Activated gamma-delta T cell treated with anti-CD3 and anti-CD28 coated beads, Interleukin-2, amount 50 U/mL, for 16 hours (primary cell): Measurements from ENCODE around the gene HOXB2.

ENCODE experiments used
- DNase-seq: peaks from one replicate; pipeline ENCODE4 v3.0.0-alpha.2; 2020; ENCODE audit warnings: low read depth

The HOXB2 gene

DNA sequence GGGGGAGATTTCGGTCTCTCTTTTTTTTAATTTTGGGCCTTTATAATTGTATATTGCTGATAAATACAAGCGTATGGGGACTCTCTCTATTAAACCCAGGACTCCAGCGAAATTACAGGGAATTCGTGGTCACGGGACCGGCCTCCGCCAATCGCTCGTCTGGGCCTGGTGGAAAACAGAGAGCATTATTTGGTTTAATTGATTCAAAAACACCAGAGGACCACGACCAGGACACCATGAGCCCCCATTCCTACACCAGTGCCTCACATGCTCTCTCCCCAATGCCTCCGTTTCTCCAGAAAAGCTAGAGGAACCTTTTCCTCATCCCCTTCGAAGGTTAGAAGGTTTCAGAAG lies at the start of gene HOXB2:
Gene HOXB2 (minus strand): TSS at position 88 of the 354 bp plus-strand sequence. CDS start 198 bp downstream, outside the sequence.
- DNase-seq = no peak

DNA sequence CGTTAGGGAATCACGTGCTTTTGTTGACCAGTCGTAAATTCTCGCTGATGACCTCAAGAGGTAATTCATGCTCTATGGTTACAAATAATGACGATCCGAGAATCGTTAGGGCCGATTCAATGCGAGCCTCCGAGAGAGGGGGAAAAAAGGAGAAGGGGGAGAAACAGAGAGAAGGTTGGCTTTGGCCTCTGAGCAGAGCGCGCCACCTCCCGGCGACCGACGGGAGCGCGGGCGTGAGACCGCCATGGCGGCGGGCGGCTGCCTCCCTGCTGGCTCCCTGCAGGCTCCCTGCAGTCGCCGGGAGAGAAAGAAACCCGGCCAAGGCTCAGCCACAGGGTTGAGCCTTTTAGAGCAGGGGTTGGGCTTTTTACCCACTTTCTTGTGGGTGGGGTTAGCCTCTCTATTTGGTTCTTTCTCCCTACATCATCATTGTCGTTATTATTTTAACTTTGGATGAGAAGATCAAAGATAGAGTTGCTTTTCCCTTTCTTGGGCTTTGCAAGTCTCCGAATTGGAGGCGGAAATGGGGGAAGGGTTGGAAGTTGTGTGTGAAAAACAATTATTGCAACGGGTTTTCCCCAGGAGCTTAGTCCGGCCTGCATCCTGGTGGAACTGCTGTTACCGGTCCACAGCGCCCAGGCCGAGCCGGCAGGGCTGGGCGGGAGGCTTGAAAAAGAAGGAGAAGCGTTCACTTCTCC lies 49.1 kb upstream of the HOXB2 start:
- DNase-seq = peak; percentile 74

GRCh38 chr17:48593126-48593829 lies 48.4 kb upstream of the HOXB2 start, which contains the start of gene HOXB5:
HOXB5 (minus strand) TSS chr17:48593779; CDS start chr17:48593682, 97 bp downstream.
- no peak for DNase-seq

GRCh38 chr17:48592577-48592976 lies 47.7 kb upstream of the HOXB2 start:
- DNase-seq = no peak

DNA sequence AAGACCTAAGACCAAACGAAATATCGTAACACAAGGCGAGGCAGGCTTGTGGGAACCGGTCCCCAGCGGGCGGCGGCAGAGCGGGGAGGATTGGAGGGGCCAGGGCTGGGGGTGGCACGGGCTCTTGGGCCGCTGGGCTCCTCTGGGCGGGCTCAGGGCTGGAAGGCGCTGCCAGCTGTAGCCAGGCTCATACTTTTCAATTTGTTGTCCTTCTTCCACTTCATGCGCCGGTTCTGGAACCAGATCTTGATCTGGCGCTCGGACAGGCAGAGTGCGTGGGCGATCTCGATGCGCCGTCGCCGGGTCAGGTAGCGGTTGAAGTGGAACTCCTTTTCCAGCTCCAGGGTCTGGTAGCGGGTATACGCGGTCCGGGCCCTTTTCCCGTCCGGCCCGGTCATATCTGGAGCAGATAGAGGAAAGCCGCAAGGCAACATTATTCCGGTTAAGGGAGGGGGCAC lies 47.2 kb upstream of the HOXB2 start:
- DNase-seq = no peak

DNA sequence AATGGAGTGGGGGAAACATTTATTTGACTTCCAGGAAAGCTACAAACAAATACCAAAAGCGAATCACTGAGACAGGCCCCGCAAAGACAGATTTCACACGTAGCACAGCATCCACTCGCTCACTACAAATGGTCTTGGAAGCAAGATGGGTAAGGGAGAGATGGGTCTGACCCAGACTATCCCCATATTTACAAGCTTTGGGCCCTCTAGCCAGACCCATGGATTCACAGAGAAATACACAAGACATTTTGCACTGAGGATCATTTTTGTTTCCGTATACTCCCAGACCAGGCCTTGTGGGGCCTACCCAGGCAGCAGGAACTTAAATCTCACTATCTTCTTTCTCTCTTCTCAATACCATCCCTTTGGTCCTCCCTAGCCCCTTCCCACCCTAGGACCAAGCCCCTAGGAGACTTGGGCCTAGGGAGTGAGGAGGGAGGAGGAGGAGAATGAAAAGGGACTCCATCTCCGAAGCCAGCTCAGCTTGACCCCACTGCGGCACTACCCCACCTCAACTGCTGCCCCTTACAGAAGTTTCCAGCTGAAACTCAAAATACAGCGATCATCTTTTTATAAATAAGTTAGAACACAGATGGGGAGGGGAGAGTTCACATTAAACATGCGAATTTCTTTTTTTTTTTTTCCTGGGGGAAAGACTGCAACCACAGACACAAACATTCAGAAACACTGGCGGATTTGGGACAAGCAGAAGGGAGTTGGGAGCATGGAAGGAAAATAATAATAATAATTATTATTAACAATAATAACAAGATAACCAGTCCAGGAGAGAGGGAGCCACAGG lies 46.5 kb upstream of the HOXB2 start:
- no peak for DNase-seq

DNA sequence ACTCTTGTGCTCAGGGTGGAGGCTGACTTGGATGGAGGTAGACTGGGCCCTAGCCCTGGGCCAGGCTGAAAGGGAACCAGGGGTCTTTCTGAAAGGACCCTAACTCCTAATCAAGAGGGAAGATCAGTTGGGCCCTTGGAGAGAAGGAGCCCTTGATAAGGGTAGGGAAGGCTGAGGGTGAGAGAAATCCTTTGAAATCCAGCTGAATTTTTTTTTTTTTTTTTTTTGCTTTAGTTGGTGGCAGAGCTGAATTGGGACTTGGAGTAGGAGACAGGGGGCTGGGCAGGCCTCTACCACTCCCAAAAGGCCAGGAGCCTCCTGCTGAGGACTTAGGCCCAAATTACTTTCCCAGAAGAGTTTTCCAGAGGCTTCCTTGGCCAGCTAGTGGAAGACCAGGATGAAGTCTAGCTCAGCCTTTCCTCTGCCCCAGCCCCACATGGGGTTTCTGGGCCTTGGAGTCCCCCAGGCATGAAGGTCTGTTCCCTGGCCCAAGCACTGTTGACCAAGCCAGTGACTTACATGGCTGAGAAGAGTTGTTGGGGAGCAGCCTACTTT lies 45.8 kb upstream of the HOXB2 start:
- no peak for DNase-seq

DNA sequence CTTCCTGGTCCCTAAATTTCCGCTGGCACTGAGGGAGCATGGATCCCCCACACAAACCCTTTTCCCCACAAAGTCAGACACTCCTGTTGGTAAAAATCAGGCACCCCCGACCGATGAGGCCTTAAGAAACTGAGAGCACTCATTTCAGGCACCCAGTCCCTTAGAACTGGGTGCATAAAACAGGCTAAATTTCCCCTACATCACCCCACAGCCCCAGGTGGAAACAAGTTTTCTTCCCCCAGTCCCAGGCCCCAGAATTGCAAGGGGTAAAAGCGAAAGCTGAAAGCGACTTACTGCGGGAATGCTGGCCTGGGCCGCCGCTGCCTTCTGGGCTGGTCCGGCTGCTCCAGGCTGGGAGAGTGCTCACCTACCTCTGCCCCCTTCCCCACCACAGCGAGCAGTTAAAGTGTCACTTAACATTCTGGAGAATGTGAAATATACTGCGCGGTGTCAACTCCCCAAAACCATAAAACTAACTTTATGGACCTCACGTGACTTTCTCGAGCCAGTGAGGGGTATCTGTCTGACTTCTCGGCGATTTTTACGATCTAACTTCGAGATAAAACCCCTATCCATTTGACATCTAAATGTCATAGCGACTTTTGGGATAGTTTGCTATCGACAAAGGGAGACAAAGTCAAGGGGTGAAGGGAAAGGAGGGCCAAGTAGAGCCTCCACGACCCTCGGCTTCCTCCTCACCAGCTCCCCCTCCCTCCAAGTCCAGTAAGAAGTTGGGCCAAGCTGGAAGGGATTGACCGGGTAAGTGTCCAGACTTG lies 45.1 kb upstream of the HOXB2 start, which contains the start of gene HOXB3:
Gene HOXB3 (minus strand): TSS at position 411 of the 776 bp plus-strand sequence. CDS start 37,767 bp downstream, outside the sequence.
- DNase-seq = no peak

GRCh38 chr17:48589060-48589830 lies 44.3 kb upstream of the HOXB2 start:
- no peak for DNase-seq

DNA sequence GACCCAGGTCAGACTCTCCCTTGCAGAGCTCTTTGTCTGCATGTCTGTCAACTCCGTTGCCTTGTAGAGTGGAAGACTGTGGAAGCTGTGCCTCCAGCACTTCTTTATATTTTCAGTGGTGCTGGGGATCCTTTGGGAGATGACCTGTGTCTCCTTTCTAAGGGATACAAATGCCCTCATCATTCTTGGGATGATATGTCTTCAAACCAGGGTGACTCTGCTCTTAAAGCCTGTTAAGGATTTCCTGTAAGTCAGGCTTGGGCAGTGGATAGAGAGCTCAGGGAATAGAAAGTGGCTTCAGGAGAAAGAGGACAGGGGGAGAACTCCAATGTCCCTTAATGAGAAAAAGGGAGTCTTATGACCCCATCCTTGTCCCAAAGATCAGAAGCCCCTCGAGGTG lies 43.6 kb upstream of the HOXB2 start:
- no peak for DNase-seq

- DNase-seq = no peak
These were observed 43.1 kb upstream of the HOXB2 start for GRCh38 chr17:48588074-48588415.

DNA sequence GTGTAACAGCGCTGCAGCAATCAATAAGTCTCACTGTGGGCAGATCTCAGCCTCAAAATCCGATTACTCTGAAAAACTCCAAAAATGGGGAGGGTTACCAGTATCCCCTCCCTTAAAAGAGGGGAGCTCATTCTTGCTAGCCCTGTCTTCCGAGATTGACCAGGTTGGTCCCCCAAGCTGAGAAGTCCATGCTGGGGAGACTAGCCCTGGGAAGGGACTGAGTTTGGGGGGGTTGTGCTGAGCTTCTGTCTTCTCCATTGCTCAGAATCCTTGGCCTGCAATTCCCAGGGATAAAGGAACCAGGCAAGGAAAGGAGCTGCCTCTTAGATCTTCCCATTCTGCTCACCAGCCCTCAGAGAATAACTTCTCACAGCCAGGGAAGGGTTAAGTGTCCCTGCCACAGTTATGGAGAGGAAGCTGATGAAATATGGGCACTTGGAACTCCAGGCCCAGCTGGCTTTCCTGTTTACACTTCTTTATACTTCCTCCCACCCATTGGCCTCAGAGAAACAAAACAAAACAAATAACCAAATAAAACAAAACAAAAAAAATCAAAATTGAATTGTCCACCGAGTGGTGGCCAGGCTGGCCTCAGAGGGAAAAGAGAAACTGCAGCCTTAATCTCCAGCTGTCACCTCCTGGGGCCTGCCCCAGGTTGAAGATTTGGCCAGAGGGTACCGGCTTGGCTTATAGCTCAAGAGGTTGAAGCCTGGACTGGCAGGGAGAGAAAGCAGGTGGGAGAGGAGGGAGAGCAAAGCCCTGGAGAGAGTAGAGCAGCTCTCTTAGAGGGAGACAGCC lies 42.6 kb upstream of the HOXB2 start:
- no peak for DNase-seq

DNA sequence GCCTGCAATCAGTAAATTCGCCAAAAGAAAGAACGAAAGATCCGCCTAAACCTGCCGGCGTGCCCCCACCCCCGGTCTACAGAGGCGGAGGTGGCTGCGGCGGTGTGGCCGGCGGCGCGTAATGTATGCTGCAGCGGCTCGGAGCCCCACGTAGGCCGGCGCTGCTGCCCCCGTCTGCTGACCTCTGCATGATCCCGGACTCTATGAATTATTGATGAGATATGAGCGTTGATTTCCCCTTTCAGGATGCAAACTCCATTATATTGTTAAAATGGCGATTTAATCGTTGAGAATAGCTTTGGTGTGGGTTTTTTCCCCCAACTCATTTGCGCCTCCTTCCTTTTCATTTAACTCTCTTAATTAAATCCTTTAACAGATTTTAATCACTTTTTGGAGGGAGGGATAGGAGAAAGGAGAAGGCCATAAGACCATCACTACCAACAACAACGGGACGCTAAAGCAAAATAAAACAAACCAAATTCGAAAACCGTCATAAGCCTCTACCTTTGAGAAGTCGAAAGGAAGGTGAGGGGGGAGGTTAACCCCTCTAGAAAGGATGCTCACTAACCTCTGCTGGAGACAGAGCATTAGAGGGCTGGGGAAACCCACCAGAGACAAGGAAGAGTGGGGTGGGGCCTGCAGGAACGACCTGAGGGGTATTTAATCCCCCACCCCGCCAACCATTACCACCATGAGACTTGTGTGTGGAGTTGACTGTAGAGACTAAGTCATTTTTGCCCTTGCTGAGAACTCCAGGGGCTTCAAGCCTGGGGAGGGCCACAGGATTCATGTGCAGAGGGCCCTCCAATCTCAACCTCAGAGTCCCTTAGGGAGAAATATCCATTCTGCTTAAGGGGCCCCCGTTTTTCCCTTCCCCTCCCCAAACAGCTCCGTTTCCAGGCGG lies 41.7 kb upstream of the HOXB2 start:
- DNase-seq = no peak

DNA sequence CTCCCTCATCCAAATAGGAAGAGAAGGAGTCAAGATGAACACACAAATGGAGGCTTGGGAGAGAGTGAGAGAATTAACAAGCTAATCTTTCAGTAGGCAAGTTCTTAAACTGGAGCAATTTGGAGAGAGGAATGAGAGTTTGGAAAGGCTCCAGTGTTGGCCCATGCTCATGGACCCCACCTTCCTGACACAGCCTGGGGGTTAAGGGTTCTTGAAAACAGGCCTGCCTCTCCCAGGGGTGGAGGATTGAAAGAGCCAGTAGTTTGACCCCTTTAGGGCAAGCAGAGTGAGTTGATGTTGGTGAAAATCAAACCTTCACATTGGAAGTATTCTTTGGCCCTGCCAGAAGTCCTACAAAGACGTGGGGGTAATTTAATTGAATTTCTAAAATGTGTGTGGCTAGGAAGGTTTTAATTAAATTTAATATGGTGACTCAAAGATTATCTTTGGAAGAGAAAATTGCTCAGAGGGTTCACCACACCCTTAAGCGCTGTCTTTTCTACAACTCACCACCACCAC lies 39.4 kb upstream of the HOXB2 start:
- no peak for DNase-seq

DNA sequence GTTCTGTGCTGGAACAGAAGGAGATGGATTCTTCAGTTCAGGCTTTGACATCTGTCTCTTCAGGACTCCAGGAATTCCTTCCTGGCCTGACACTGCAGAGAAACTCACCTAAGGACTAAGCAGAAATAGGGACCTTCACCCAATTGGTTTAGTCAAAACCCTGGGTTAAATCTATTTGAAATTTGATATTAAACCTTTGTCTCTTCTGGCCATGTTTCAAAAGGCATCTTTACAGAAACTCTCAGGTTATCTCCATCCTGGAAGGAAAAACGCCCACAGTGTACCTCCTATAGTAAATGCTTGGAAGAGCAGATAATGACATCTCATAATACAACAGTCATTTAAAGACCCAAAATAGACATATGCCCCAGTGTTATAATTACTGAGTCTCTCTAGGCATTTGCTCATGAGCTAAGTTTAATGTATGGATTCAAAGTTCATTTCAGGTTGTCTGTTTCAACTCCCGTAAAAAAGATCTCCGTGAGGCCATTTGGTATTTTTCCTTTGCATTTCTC lies 38.9 kb upstream of the HOXB2 start:
- no peak for DNase-seq

- DNase-seq = no peak
These were observed 37.8 kb upstream of the HOXB2 start for GRCh38 chr17:48582750-48583069.

DNA sequence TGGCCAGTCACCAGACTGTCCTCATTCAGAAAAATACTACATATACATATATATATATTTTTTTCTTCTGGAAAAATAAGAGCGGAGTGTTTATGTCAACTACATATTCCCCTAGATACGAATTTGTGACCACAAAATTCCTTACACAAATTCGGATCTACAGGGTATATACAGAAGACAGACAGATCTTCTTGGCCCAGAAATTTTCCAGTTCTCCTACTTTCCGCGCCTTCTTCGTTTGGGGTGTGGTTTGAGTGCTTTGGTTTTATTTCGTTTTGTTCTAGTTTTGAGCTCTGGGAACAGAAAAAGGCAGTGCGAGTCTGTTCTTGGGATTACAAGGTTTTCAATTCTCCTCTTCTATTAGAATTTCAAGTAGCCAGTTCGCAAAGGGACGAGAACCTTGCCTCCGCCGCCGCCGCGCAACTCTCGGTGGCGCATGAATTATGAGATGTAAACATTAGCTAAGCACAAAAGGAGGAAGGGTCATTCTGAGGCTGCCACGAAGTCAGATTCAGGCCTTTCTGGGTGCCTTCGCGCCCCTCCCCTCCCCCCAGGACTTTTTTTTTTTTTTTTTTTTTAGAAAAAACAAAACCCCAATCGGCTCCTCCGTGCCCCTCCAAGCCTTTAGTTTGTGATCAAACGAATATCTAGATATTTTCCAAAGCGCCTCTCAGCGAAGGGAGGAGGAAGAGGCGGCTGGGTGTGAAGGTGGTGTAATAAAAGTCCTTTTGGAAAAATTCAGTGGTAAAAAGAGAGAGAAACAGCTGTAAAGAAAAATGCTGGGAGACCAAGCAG lies 35.0 kb upstream of the HOXB2 start:
- DNase-seq = no peak

DNA sequence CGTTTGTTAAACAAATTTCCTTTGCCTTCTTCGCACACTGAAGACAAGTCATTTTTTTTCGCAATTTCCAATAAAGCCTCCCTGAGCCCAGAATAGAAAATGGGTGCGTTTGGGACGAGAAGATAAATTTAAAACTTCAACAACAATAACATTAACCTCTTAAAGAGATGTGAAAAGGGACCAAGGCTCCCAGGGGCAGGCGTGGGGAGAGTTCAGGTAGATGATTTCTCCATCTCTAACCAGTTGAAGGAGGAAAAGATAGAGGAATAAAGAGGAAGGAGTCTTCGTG lies 34.5 kb upstream of the HOXB2 start:
- DNase-seq = no peak
